Liver (tissue), 9 donors: ENCODE results near the gene PLA2G6. TPM values are rescaled to one million over a fixed set of nuclear protein-coding genes. Genes with fewer than 3 reads are reported as not detected.

Experiments used
- DNase-seq: peaks from one replicate; pipeline ENCODE4 v3.0.0-alpha.2; 2017; ENCODE audit warnings: low spot score
- H3K27ac ChIP-seq, 2 donors: one replicate each; pipeline ENCODE4 v1.7.0; 2013; ENCODE audit warnings: inconsistent platforms in 2 of 2, low read length in 2 of 2, control low read depth in 1 of 2, low read depth in 1 of 2, mild to moderate bottlenecking in 1 of 2
- H3K27me3 ChIP-seq, 4 donors: one replicate each; pipeline versions ENCODE4 v1.6.1 to v1.7.0; 2013; ENCODE audit warnings: low read length in 3 of 4, inconsistent platforms in 1 of 4, mild to moderate bottlenecking in 1 of 4, moderate library complexity in 1 of 4; ENCODE audit not compliant: control insufficient read depth in 4 of 4, insufficient read depth in 4 of 4
- H3K36me3 ChIP-seq, 4 donors: one replicate each; pipeline versions ENCODE4 v1.6.1 to v1.7.0; 2013; ENCODE audit warnings: low read length in 3 of 4, mild to moderate bottlenecking in 3 of 4, low read depth in 1 of 4, moderate library complexity in 1 of 4; ENCODE audit not compliant: control insufficient read depth in 4 of 4, insufficient read depth in 3 of 4
- H3K4me1 ChIP-seq, 4 donors: one replicate each; pipeline versions ENCODE4 v1.6.1 to v1.7.0; 2013; ENCODE audit warnings: low read length in 3 of 4, mild to moderate bottlenecking in 3 of 4, moderate library complexity in 1 of 4; ENCODE audit not compliant: control insufficient read depth in 4 of 4, insufficient read depth in 4 of 4
- H3K4me3 ChIP-seq, 3 donors: one replicate each; pipeline versions ENCODE4 v1.6.1 to v1.7.0; 2013; ENCODE audit warnings: low read length in 3 of 3, control low read depth in 1 of 3, low read depth in 1 of 3, mild to moderate bottlenecking in 1 of 3
- H3K9ac ChIP-seq, 2 donors: one replicate each; pipeline ENCODE4 v1.7.0; 2013; ENCODE audit warnings: low read length in 2 of 2, mild to moderate bottlenecking in 2 of 2, moderate library complexity in 2 of 2, control low read depth in 1 of 2, low read depth in 1 of 2
- H3K9me3 ChIP-seq, 4 donors: one replicate each; pipeline versions ENCODE4 v1.6.1 to v1.7.0; 2013; ENCODE audit warnings: low read length in 3 of 4; ENCODE audit not compliant: control insufficient read depth in 4 of 4
- EGR1 ChIP-seq, 2 donors: IDR thresholded peaks; 2 replicates each; pipeline ENCODE4 v1.6.1; 2016 to 2018; ENCODE audit warnings: antibody characterized with exemption in 2 of 2, low read depth in 2 of 2
- FOXA1 ChIP-seq: IDR thresholded peaks from 2 replicates; pipeline ENCODE4 v1.6.1; 2016; ENCODE audit warnings: antibody characterized with exemption
- FOXA2 ChIP-seq: IDR thresholded peaks from 2 replicates; pipeline ENCODE4 v1.6.1; 2016; ENCODE audit warnings: antibody characterized with exemption
- GABPA ChIP-seq, 2 donors: IDR thresholded peaks in 1 of 2; conservative IDR thresholded peaks in 1 of 2; 2 replicates each; pipeline ENCODE4 v1.6.1; 2016; ENCODE audit warnings: antibody characterized with exemption in 2 of 2, mild to moderate bottlenecking in 1 of 2, moderate library complexity in 1 of 2
- HNF4A ChIP-seq, 2 donors: conservative IDR thresholded peaks; 2 replicates each; pipeline ENCODE4 v1.6.1; 2016; ENCODE audit warnings: antibody characterized with exemption in 2 of 2, mild to moderate bottlenecking in 2 of 2
- HNF4G ChIP-seq: IDR thresholded peaks from 2 replicates; pipeline ENCODE4 v1.6.1; 2016; ENCODE audit warnings: antibody characterized with exemption
- JUND ChIP-seq, 2 donors: IDR thresholded peaks; 2 replicates each; pipeline ENCODE4 v1.6.1; 2016; ENCODE audit warnings: antibody characterized with exemption in 2 of 2
- MAX ChIP-seq: IDR thresholded peaks from 2 replicates; pipeline ENCODE4 v1.6.1; 2016; ENCODE audit warnings: antibody characterized with exemption
- NR2F2 ChIP-seq: IDR thresholded peaks from 2 replicates; pipeline ENCODE4 v1.6.1; 2016; ENCODE audit warnings: antibody characterized with exemption
- RAD21 ChIP-seq, 2 donors: IDR thresholded peaks; 2 replicates each; pipeline ENCODE4 v1.6.1; 2016; ENCODE audit warnings: antibody characterized with exemption in 2 of 2, mild to moderate bottlenecking in 2 of 2
- REST ChIP-seq: IDR thresholded peaks from 2 replicates; pipeline ENCODE4 v1.6.1; 2016; ENCODE audit warnings: antibody characterized with exemption, mild to moderate bottlenecking
- RXRA ChIP-seq, 2 donors: IDR thresholded peaks; 2 replicates each; pipeline ENCODE4 v1.6.1; 2017 to 2018; ENCODE audit warnings: antibody characterized with exemption in 2 of 2, mild to moderate bottlenecking in 1 of 2
- TAF1 ChIP-seq: conservative IDR thresholded peaks from 2 replicates; pipeline ENCODE4 v1.6.1; 2016; ENCODE audit warnings: antibody characterized with exemption, mild to moderate bottlenecking
- YY1 ChIP-seq: IDR thresholded peaks from 2 replicates; pipeline ENCODE4 v1.6.1; 2016; ENCODE audit warnings: antibody characterized with exemption, mild to moderate bottlenecking
- ZBTB33 ChIP-seq: IDR thresholded peaks from 2 replicates; pipeline ENCODE4 v1.6.1; 2016; ENCODE audit warnings: antibody characterized with exemption
- WGBS: extraction: QIAGEN DNeasy Blood & Tissue Kit; methylation state at CpG from one replicate; pipeline ENCODE4 v1.1.7; 2013; 5-methylcytosine and 5-hydroxymethylcytosine counted together
- polyA plus RNA-seq, 2 donors: library from polyadenylated mRNA; stranded (reverse) in 1 of 2; unstranded in 1 of 2; fragments of 200-250 nt in 1 of 2; fragments of >200 nt in 1 of 2; fragmentation: Nextera tagmentation in 1 of 2; extraction: Ambion mirVana in 1 of 2; gene quantifications; one replicate each; pipeline versions ENCODE4 v1.2.1 to v1.2.3, GENCODE V29; 2013 to 2015
- total RNA-seq, 2 donors: library from RNA; depleted of rRNA; stranded (reverse); fragments of >200 nt; gene quantifications; one replicate each; pipeline ENCODE4 v1.2.3, GENCODE V29; 2014
- TF ChIP-seq, protein P1 (sequence below): IDR thresholded peaks from 2 replicates; pipeline ENCODE4 v1.6.1; 2016; ENCODE audit warnings: antibody characterized with exemption
- TF ChIP-seq, protein P2 (sequence below): fragments of 150-350 bp; IDR thresholded peaks from 2 replicates; pipeline ENCODE4 v1.5.1; 2017; ENCODE audit warnings: improper control_type of control experiment, low read depth, low read length; ENCODE audit not compliant: missing input control
- donor health status: healthy.
- donor health status: healthy.
- donor health status: healthy.
- donor health status: healthy.
- donor health status: healthy.

PLA2G6 gene
- total and polyA plus RNA-seq, 4 donors = 5.7 to 9.0 (median 7.2) TPM

GRCh38 chr22:38078046-38078840, 103.4 kb downstream of the PLA2G6 start (continued):
- TF ChIP-seq YY1 (no peak), RAD21 (IDR thresholded peaks at IDR 0.05) (no peak), MAX (no peak), FOXA2 (no peak)

DNA sequence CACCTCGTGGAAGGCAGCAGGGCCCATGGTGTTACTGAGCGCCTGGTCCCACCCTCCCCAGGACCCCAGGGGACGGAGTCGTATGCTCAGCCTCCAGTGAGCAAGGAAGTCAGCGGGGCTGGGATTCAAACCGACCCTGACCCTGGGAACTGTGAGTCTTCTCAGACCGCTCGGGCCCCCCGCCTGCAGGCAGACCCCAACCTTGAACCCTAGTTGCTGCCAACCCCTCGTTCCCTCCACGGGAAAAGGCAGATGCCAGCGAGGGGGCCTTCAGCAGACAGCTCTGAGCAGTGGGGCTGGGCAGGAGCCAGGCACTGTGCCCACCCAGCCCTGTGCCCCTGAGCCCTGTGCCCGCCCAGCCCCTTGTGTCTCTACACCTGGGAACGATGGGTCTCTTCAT, 104.0 kb downstream of the PLA2G6 start:
- 88% methylated on average over 14 of the region's 14 CpGs for WGBS
- no peak overlapping the region for H3K27ac ChIP-seq
- peaks cover 2 to 14% (median 10%) of the 10 kb centered on the region in 4 donors for H3K36me3 ChIP-seq

GRCh38 chr22:38077096-38077495, 104.5 kb downstream of the PLA2G6 start:
- Histone ChIP-seq H3K9ac (no peak overlapping the region), H3K27ac (no peak overlapping the region), H3K36me3 (peaks cover 4 to 17% (median 13%) of the 10 kb centered on the region in 4 donors), H3K9me3 (no peaks in the 10 kb centered on the region), H3K4me3 (no peak overlapping the region), H3K4me1 (peaks cover 9 to 27% (median 15%) of the 10 kb centered on the region in 4 donors), H3K27me3 (no peaks in the 10 kb centered on the region)
- 82% methylated on average over 12 of the region's 12 CpGs for WGBS
- DNase-seq = no peak
- TF ChIP-seq MAX (no peak), HNF4G (no peak), TAF1 (no peak), ZBTB33 (no peak), JUND (IDR thresholded peaks at IDR 0.05) (no peak), FOXA1 (no peak), RAD21 (IDR thresholded peaks at IDR 0.05) (no peak), REST (no peak), GABPA (IDR thresholded peaks at IDR 0.05 in 1 of 2, conservative IDR thresholded peaks at IDR 0.05 in 1 of 2) (no peak), FOXA2 (no peak), HNF4A (conservative IDR thresholded peaks at IDR 0.05) (no peak), NR2F2 (no peak), YY1 (no peak), RXRA (IDR thresholded peaks at IDR 0.05) (no peak)
- TF ChIP-seq, protein P1, sequence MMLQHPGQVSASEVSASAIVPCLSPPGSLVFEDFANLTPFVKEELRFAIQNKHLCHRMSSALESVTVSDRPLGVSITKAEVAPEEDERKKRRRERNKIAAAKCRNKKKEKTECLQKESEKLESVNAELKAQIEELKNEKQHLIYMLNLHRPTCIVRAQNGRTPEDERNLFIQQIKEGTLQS = no peak
- TF ChIP-seq, protein P2, sequence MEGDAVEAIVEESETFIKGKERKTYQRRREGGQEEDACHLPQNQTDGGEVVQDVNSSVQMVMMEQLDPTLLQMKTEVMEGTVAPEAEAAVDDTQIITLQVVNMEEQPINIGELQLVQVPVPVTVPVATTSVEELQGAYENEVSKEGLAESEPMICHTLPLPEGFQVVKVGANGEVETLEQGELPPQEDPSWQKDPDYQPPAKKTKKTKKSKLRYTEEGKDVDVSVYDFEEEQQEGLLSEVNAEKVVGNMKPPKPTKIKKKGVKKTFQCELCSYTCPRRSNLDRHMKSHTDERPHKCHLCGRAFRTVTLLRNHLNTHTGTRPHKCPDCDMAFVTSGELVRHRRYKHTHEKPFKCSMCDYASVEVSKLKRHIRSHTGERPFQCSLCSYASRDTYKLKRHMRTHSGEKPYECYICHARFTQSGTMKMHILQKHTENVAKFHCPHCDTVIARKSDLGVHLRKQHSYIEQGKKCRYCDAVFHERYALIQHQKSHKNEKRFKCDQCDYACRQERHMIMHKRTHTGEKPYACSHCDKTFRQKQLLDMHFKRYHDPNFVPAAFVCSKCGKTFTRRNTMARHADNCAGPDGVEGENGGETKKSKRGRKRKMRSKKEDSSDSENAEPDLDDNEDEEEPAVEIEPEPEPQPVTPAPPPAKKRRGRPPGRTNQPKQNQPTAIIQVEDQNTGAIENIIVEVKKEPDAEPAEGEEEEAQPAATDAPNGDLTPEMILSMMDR = no peak

More for the DNA sequence above, 104.0 kb downstream of the PLA2G6 start:
- TF ChIP-seq RAD21 (IDR thresholded peaks at IDR 0.05) = no peak
- TF ChIP-seq, protein P1 = no peak
- no peak for TF ChIP-seq EGR1 (IDR thresholded peaks at IDR 0.05; ENCODE audit: low read depth in 2 of 2)
- TF ChIP-seq JUND (IDR thresholded peaks at IDR 0.05) = no peak
- TF ChIP-seq GABPA (IDR thresholded peaks at IDR 0.05 in 1 of 2, conservative IDR thresholded peaks at IDR 0.05 in 1 of 2) = no peak
- TF ChIP-seq FOXA2 = no peak
- DNase-seq = no peak
- Histone ChIP-seq H3K9me3 (no peaks in the 10 kb centered on the region), H3K9ac (no peak overlapping the region), H3K27me3 (no peaks in the 10 kb centered on the region), H3K4me1 (peaks cover 9 to 27% (median 16%) of the 10 kb centered on the region in 4 donors), H3K4me3 (no peak overlapping the region)
